Hair follicle dermal papilla cell (primary cell): ENCODE data around the gene MZB1. TPM values are rescaled to one million over a fixed set of nuclear protein-coding genes. Genes with fewer than 3 reads are reported as not detected.

ENCODE experiments used
- total RNA-seq: library from RNA; depleted of rRNA; stranded (reverse); fragments of >200 nt; gene quantifications from 2 replicates; pipeline ENCODE4 v1.2.3, GENCODE V29; 2012

The MZB1 gene, protein sequence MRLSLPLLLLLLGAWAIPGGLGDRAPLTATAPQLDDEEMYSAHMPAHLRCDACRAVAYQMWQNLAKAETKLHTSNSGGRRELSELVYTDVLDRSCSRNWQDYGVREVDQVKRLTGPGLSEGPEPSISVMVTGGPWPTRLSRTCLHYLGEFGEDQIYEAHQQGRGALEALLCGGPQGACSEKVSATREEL
- 0.16 TPM in 1 of 2 replicates, not detected in the other for total RNA-seq

DNA sequence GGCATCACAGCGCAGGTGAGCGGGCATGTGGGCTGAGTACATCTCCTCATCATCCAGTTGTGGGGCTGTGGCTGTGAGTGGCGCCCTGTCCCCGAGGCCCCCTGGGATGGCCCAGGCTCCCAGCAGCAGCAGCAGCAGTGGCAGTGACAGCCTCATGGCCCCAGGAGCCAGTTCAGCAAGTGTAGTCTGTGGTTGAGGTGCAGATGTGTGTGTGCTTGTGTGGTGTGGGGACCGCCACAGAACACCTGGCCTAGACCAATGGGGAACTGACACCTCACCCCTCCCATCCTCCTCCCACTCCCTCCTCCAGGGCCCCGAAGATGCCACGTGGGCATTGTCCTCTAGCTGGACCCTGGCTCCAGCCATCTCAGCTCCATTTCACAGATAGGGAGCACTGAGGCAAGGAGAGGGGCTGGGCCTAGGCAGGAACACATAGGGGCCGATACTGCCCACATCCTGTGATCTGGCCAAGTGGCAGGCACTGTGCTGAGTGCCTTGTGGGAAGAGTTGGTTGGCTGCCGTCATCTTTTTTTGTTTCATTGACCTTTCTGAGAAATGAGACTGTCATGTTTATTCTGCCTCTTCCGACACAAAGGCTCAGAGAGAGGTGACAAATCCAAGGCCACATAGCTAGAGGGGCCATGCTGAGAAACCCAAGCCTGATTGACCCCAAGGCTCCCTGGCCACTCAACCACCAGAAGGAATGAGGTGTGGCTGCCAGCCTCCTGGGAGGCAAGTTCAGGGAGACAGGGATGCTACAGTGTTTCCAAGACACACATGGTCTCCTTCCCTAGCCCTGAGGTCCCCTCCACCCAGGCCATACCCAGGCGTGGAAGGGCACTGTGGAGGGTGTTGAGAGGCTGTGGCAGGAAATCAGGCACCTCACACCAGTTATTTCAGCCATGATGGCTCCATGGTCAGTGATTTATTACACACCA is at the start of gene MZB1:
Gene MZB1 (minus strand): TSS at position 213 of the 938 bp plus-strand sequence. CDS start 57 bp downstream, at position 156.

DNA sequence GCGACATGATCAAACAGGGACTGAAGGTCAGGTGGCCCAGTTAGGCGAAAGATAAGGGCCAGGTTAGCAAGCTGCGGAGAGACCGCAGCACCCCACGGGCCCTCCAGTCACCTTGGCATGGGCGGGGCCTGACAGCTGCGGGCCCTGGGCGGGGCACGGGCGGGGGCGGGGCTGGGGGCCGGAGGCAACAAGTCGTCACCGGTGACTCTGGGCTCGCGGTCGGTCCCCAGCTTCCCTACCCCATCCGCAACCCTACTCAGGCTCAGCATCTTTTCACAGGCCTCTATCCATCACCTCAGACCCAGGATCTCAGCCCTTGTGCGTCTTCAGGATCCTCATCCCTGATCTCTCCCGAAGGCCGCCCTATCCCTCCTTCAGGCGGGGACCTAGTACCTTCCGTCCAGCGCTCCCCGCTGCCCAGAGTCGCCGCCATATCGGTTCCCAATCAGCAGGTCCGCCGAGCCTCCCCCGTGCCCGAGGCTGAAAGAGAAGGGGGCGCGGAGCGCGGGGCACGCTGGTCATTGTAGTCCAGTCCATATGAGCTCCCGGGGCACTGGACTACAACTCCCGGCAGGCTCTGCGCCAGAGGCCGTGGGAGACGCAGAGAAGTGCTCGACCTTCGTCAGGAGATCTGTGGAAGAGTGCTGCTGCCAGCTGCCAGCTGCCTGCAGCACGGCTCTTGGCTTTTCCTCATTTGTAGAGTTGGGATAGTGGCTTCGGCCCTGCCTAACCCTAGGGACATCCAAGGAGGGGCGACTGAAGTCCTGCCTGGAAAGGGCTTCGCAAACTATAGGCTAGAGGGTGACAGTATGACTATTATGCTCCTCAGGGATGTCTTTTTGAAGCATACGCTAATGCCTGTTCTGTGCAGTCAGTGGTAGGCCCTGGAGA is 49.5 kb upstream of the MZB1 start, which contains the start of gene DNAJC18:
Gene DNAJC18 (minus strand): TSS at position 513 of the 891 bp plus-strand sequence. CDS start 80 bp downstream, at position 433.

DNA sequence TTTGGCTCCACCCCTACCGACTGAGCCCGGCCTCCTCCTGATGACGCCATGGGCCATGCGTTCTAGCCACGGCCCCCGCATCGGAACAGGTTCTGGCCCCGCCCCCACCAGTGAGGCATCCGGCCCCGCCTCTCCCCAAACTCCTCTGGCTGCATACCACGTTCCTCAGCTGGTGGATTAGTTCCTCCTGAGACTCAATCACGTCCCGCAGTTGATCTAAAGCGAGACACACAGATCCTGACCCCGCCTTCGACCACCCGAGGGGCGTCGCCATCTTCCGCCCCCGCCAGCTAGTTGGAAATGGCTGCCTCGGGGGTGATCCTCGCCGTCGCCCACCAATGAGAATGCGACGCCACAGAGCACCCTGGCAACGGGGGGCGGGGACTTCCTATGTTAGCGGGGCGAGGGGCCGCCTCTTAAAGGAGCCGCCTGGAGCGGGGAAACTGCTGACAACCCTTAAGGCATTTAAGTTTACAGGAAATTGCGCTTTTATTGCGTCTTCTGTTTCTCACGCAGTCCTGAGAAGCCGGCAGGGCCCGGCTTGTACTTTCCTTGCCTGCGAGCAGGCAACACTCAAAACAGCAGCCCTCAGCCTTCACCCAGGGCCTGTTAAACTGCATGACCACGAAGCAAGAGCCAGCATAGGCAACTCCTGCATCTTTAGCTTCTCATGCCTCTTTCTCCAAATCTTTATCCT is 14.2 kb upstream of the MZB1 start, which contains the start of gene SPATA24:
Gene SPATA24 (minus strand): TSS at position 303 of the 697 bp plus-strand sequence. CDS start 29 bp downstream, at position 274.

DNA sequence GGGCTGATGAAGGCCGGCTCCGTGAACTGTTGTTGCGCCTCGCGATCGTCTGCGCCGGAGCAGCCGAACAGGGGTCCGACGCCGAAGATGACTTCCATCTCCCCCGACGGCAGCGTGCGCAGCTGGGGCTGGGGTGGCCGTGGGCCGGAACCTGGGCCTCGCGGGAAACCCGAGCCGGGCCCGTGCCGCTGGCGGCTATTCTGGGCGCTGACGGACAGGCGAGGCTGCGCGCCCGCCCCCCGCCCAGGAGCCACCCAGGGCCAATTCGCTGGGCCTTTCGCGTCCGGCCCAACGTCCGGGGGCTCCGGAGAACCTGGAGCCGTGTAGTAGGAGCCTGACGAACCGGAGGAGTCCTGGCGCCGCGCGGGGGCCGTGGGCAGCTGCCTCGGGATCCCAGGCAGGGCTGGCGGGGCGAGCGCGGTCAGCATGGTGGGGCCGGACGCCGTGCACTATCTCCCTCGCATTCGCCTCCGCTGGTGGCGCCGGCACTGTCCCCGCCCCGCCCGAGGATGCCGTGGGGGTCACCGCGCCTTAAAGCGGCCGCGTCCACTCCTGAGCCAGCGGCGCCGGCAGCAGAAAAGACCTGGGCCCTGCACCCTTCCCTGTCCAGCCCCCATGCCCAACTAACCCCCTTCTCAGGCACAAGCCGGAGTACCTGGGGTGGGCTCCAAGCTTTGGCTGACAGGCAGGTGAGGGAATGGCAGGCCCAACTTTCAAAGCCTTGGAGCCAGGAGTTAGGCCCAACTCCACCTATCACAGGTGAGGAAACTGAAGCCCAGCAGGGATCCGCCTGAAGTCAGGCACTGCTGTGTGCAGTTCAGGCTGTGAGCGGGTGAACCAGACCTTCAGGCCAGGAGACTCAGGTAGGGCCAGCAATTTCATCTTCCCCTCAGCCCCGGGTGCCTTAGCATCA is 5.2 kb upstream of the MZB1 start, which contains the start of gene PROB1:
Gene PROB1 (minus strand): TSS at position 451 of the 913 bp plus-strand sequence. CDS start 23 bp downstream, at position 428.

DNA sequence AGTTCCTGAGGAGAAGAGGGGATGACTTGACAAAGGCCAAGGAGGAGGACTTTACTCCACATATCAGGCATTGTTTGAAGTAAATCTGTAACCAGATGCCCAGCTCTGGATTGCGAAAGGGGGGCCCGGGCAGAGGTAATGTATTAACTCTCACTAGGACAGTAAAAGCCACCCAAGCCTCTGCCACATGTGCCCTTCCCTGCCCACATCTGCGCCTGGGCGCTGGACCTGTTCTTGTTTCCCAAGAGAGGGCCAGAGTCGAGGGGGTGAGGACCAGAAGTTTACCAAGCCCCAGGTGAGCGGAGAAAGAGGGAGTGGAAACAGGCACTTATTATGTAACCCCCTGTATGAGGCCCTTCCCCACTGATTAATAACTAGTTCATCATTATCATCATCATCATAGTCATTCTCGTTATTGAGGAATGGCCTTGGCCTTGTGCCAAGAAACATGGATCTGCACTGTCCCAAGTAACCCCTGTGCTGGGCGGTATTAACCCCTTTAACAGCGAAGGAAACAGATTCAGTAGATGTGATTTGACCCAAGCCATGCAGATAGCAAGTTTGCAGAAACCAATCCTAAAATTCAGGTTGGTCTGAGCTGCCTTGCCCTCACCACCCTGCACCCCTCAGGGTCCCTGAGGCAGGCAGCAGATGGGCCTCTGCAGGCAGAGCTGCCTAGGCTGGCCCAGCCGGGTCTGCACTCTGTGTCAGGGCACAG is 6.3 kb downstream of the MZB1 start, which contains the start of gene SLC23A1:
Gene SLC23A1 (minus strand): TSS at position 23 of the 718 bp plus-strand sequence. CDS start 44 bp downstream, outside the sequence.

DNA sequence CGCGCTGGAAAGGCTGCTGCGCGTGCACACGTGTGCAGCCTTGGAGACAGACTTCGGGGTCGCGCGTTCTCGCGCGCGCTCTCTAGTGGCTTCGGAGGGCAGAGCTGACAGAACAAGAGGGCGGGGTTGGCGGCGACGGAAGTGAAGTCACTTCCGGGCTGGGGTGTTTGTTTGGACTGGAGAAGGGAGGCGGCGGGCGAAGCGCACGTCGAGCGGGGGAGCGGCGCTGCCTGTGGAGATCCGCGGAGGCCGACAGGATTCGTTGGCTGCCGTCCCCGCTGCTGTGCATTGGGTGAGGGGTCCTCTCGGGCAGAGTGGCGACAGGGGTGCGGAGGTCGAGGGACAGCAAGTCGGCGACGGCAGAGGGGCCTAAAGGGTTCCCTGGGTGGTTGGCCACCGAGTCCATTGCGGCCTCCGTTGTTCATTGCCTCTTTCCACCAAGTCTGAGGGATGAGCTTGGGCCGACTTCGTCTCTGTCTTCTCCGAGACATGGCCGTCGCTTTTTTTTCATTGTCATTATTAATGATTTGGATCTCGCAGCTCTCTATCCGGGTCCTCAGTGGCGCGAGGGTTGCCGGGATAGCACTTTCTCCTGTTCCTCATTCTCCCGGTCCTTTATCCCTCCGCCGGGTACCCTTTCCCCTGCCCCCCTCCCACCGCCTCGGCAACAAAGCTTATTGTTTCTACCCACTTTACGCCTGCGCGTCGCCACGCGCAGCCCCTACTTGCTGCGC is 47.9 kb downstream of the MZB1 start, which contains the start of gene PAIP2:
Gene PAIP2 (plus strand): TSS at position 166 of the 734 bp plus-strand sequence. CDS start 21,931 bp downstream, outside the sequence.

Other genes starting within 250 kb of the MZB1 start
- gene SIL1, start 191.5 kb downstream of the MZB1 start, total RNA-seq = 40.7 and 43.4 TPM in 2 replicates
- 200 and 201 TPM in 2 replicates for gene MATR3, start 96.2 kb downstream of the MZB1 start, total RNA-seq
- gene PAIP2, start 48.1 kb downstream of the MZB1 start, total RNA-seq = 42.4 and 49.8 TPM in 2 replicates
- gene SLC23A1, start 6.6 kb downstream of the MZB1 start, total RNA-seq = not detected in 2 replicates
- 1.9 and 2.4 TPM in 2 replicates for gene PROB1, start 5.2 kb upstream of the MZB1 start, total RNA-seq
- 1.6 and 7.2 TPM in 2 replicates for gene SPATA24, start 14.2 kb upstream of the MZB1 start, total RNA-seq
- gene DNAJC18, start 49.6 kb upstream of the MZB1 start, total RNA-seq = 8.3 and 8.6 TPM in 2 replicates
- 1.8 TPM in 1 of 2 replicates, not detected in the other for gene ECSCR, start 72.8 kb upstream of the MZB1 start, total RNA-seq
- not detected in 2 replicates for gene SMIM33, start 81.1 kb upstream of the MZB1 start, total RNA-seq
- 62.4 and 64.1 TPM in 2 replicates for gene STING1, start 92.8 kb upstream of the MZB1 start, total RNA-seq
- gene UBE2D2, start 171.4 kb upstream of the MZB1 start, total RNA-seq = 41.4 and 45.8 TPM in 2 replicates